HUES48 (cell line): ENCODE results near the gene SLC38A5.

ENCODE experiments used
- H3K27ac ChIP-seq: one replicate; pipeline ENCODE4 v1.7.0; 2013; ENCODE audit warnings: low read depth, low read length, inconsistent platforms
- H3K27me3 ChIP-seq: 2 replicates; pipeline ENCODE4 v1.6.1; 2013; ENCODE audit warnings: mild to moderate bottlenecking, low read length; ENCODE audit not compliant: control insufficient read depth, insufficient read depth
- H3K36me3 ChIP-seq: 2 replicates; pipeline ENCODE4 v1.6.1; 2013; ENCODE audit warnings: low read length; ENCODE audit not compliant: control insufficient read depth, insufficient read depth
- H3K4me1 ChIP-seq: 2 replicates; pipeline ENCODE4 v1.6.1; 2013; ENCODE audit warnings: mild to moderate bottlenecking, low read length; ENCODE audit not compliant: control insufficient read depth, insufficient read depth
- H3K4me3 ChIP-seq: 2 replicates; pipeline ENCODE4 v1.5.1; 2013; ENCODE audit warnings: mild to moderate bottlenecking, low read depth, low read length
- H3K9ac ChIP-seq: 2 replicates; pipeline ENCODE4 v1.6.1; 2013; ENCODE audit warnings: mild to moderate bottlenecking, low read depth, low read length, moderate library complexity
- H3K9me3 ChIP-seq: 2 replicates; pipeline ENCODE4 v1.6.1; 2013; ENCODE audit warnings: low read length; ENCODE audit not compliant: control insufficient read depth, insufficient read depth

The SLC38A5 gene

DNA sequence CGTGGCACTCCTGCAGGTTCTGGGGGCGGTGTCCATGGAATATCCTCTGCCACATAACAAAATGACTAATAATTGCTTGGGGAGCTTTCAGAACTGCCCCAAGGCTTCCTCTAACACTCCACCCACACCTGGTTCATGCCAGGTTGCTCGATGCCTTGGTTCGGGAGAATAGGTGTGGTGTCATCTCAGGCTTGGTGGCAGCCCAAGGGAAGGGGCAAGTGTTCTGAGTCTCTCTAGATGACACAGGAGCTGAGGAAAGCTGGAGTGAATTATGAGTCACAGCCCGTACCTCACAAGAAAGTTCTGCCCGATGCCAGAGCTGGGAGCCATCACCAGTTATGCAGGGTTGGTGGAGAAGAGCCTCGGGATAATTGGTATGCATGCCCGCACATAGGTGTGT is 20.6 kb upstream of the SLC38A5 start:
- no peaks in the 10 kb centered on the region for H3K27me3 ChIP-seq
- H3K9me3 ChIP-seq, result peaks cover 39% of the 10 kb centered on the region
- H3K9ac ChIP-seq, result no peak overlapping the region
- H3K36me3 ChIP-seq, result peaks cover 11% of the 10 kb centered on the region
- no peak overlapping the region for H3K27ac ChIP-seq
- H3K4me1 ChIP-seq, result no peaks in the 10 kb centered on the region
- no peak overlapping the region for H3K4me3 ChIP-seq

DNA sequence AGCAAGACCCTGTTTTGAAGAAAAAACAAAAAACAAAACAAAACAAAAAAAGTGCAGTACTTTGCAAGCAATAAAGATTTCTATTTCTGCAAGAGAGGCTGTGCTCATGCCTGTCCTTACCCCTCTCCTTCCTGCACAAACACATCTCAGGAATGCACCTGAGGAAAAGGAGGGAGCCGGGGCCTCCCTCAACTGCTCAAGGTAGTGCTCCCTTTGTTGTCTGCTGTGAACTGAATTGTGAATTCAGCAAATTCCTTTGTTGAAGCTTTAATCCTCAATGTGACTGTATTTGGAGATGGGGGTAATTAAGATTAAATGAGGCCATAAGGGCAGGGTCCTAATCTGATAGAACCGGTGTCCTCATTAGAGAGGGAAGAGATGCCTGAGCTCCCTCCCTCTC is 19.8 kb upstream of the SLC38A5 start:
- Histone ChIP-seq H3K27me3 (no peaks in the 10 kb centered on the region), H3K27ac (no peak overlapping the region), H3K36me3 (peaks cover 16% of the 10 kb centered on the region), H3K9me3 (peaks cover 40% of the 10 kb centered on the region), H3K4me1 (no peaks in the 10 kb centered on the region), H3K9ac (no peak overlapping the region), H3K4me3 (no peak overlapping the region)

DNA sequence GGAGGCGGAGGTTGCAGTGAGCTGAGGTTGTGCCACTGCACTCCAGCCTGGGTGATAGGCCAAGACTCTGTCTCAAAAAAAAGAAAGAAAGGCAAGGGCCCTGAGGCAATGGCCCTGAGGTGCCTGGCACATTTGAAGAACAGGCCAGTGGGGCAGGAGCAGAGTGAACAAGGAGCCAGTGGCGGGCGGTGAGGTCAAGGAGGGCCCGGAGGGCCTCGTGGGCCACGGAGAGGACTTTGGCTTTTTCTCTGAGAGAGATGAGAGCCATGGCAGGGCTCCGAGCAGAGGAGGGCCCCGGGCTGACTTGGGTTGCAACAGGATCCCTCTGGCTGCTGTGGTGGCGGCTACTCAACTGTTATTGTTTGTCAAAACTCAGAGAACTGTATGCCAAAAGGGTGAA is 19.2 kb upstream of the SLC38A5 start:
- no peak overlapping the region for H3K4me3 ChIP-seq
- no peak overlapping the region for H3K27ac ChIP-seq
- H3K36me3 ChIP-seq, result peaks cover 16% of the 10 kb centered on the region
- no peak overlapping the region for H3K9ac ChIP-seq
- H3K9me3 ChIP-seq, result peaks cover 40% of the 10 kb centered on the region
- no peaks in the 10 kb centered on the region for H3K27me3 ChIP-seq
- no peaks in the 10 kb centered on the region for H3K4me1 ChIP-seq

DNA sequence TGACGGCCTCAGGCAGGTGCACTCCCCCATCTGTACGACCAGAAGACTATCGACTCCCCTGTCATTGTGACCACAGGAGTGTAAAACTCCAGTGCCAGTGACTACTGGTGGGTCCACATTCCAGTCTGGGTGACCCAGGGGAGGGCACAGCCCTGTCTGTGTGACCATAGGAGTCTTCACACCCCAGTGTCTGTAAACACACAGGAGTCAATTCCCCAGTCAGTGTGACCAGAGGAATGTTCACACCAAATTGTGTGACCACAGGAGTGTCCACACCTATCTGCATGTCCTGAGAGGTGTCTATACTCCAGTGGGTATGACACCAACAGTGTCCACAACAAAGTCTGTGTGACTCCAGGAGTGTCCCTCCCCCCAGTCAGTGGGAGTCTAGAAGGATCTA is 18.0 kb upstream of the SLC38A5 start:
- Histone ChIP-seq H3K27ac (no peak overlapping the region), H3K4me3 (no peak overlapping the region), H3K9me3 (peaks cover 41% of the 10 kb centered on the region), H3K4me1 (no peaks in the 10 kb centered on the region), H3K36me3 (peaks cover 26% of the 10 kb centered on the region), H3K9ac (no peak overlapping the region), H3K27me3 (no peaks in the 10 kb centered on the region)

DNA sequence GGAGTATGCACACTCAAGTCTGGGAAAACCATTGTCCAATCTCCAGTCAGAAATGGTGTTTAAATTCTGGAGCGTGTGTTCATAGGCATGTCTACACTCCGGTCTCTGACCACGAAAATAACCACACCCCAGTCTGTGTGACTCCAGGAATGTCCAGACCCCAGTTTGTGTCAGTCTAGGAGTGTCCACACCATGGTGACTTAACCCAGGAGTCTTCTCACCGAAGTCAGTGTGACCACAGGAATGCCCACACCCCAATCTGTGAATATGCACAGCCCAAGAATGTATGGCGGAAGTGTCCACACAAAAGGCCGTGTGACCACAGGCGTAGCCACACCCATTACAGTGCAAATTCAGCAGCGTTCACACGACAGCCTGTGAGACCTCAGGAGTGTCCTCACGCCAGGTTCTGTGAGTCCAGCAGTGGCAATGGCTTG is 17.3 kb upstream of the SLC38A5 start:
- Histone ChIP-seq H3K36me3 (peaks cover 32% of the 10 kb centered on the region), H3K4me3 (no peak overlapping the region), H3K4me1 (no peaks in the 10 kb centered on the region), H3K27me3 (no peaks in the 10 kb centered on the region), H3K27ac (no peak overlapping the region), H3K9me3 (peaks cover 45% of the 10 kb centered on the region), H3K9ac (no peak overlapping the region)

DNA sequence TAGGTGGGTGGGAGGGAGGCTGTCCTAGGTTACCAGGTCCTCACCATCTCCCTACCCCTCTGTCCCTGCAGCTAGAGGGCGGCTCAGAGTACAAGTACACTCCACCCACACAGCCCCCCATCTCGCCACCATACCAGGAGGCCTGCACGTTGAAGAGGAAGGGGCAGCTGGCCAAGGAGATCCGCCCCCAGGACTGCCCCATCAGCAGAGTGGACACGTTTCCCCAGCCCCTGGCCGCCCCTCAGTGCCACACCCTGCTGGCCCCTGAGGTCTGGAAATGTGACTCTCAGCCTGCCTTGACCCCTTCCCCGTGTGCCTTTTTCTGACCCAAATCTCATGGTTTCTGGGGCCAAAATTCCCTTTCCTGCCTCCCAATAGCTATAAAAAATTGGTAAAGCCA is 12.5 kb upstream of the SLC38A5 start:
- peaks cover 30% of the 10 kb centered on the region for H3K9me3 ChIP-seq
- no peak overlapping the region for H3K27ac ChIP-seq
- no peaks in the 10 kb centered on the region for H3K4me1 ChIP-seq
- peaks cover 47% of the 10 kb centered on the region for H3K36me3 ChIP-seq
- H3K9ac ChIP-seq, result no peak overlapping the region
- no peaks in the 10 kb centered on the region for H3K27me3 ChIP-seq
- no peak overlapping the region for H3K4me3 ChIP-seq

DNA sequence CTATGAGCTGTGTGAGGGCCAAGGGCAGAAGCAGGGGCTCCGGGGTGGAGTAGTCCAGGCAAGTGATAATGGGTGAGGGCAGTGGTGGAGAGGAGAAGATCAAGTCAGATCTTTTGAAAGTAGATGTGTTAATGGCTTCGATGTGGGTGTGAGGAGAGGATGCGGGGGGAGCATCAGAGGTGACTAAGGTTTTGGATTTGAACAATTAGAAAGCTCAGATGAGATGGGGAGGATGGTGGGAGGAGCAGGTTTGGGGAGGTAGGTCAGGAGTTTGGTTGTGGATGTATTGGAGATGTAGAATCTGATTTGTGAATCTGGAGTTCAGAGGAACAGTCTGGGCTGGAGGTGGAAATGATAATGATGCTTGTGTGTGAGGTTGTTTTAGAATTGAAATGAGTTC is 10.5 kb upstream of the SLC38A5 start:
- no peak overlapping the region for H3K27ac ChIP-seq
- peaks cover 35% of the 10 kb centered on the region for H3K36me3 ChIP-seq
- peaks cover 27% of the 10 kb centered on the region; the same call in 1 of the 2 replicates for H3K9me3 ChIP-seq
- H3K27me3 ChIP-seq, result no peaks in the 10 kb centered on the region
- no peaks in the 10 kb centered on the region for H3K4me1 ChIP-seq
- H3K9ac ChIP-seq, result no peak overlapping the region
- no peak overlapping the region for H3K4me3 ChIP-seq

DNA sequence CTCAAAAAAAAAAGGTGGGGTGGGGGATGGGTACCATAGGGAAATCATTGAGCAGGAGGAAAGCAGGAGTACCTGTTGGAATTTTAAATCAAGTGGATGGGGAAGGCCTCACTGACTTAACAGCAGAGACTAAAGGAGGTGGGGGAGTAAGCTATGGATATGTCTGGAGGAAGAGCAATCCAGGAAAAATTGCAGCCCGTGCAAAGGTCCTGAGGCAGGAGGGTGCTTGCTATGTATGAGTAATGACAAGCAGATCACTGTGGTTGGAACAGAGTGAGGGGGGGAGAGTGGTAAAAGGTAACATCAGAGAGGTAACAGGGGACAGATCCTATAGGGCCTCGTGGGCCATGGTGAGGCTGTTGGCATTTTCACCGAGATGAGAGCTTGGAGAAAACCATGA is 10.1 kb upstream of the SLC38A5 start:
- no peaks in the 10 kb centered on the region for H3K4me1 ChIP-seq
- peaks cover 26% of the 10 kb centered on the region; the same call in 1 of the 2 replicates for H3K9me3 ChIP-seq
- no peak overlapping the region for H3K9ac ChIP-seq
- no peak overlapping the region for H3K27ac ChIP-seq
- H3K27me3 ChIP-seq, result no peaks in the 10 kb centered on the region
- peaks cover 31% of the 10 kb centered on the region for H3K36me3 ChIP-seq
- H3K4me3 ChIP-seq, result no peak overlapping the region

DNA sequence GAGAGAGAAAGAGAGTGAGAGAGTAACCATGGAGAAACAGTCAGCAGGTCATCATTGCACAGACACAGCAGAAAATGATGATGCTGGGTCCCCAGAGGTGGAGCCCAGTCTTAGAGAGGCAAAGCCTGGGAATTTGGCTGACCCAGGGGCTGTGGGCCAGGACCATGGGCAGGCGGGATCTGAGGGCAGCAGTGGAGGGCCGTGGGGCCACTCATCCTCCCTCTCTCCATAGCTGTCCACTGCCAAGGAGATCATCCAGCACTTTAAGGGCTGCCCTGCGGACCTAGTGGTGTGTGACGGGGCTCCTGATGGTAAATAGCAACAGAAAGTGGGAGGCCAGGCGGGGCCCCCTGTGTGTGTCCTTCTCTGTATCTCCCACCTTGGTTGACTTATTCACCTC is 8.7 kb upstream of the SLC38A5 start:
- Histone ChIP-seq H3K36me3 (peaks cover 29% of the 10 kb centered on the region), H3K4me3 (no peak overlapping the region), H3K9ac (no peak overlapping the region), H3K9me3 (peaks cover 26% of the 10 kb centered on the region; the same call in 1 of the 2 replicates), H3K27ac (no peak overlapping the region), H3K4me1 (no peaks in the 10 kb centered on the region), H3K27me3 (no peaks in the 10 kb centered on the region)

DNA sequence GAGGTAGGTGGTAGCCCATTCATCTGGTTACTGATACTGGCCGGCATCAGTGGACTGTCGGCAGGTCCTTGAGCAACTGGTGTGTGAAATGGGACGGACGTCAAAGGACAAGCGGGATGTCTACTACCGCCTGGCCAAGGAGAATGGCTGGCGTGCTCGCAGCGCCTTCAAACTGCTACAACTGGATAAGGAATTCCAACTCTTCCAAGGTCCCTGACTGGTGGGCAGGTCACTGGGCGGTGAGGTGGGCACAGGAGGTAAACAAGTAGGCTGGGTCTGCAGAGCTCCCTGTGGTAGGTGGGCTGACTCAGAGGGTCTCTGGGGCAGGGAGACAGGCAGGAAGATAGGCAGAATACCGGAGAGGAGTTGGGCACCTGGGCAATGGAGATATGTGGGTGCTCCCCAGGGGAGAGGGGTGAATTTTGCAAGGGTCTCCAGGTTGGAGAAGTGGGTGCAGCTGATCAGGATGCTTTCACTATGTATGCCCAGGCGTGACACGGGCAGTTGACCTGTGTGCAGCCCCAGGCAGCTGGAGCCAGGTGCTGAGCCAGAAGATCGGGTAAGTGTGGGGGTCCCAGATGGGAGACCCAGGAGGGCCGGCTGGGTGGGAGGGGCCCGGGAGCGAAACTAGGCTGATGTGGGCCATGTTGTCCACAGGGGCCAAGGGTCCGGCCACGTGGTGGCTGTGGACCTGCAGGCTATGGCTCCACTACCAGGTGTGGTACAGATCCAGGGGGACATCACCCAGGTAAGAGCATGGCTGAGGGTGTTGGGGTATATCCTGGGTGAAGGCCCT is 8.1 kb upstream of the SLC38A5 start:
- Histone ChIP-seq H3K4me3 (no peak overlapping the region), H3K9me3 (peaks cover 23% of the 10 kb centered on the region; the same call in 1 of the 2 replicates), H3K27me3 (no peaks in the 10 kb centered on the region), H3K27ac (no peak overlapping the region), H3K4me1 (peaks cover 5% of the 10 kb centered on the region), H3K36me3 (peaks cover 23% of the 10 kb centered on the region), H3K9ac (no peak overlapping the region)

DNA sequence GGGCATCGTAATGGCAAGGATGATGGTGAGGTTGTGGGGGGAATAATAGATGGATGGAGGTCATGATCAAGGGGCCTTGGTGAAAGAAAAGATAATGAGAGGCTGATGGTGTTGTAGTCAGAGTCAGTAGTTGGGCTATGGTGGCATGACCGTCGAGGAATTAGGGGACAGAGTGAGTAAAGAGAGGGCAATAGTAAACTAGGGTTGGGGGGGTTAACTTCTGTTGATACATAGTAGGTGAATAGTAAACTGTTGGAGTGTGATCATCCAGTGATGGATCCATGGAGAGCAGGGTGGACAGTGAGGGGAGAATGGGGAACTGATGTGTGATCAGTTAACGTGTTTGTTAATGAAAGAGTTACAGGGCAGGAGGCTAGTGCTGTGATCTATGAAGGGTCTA is 6.9 kb upstream of the SLC38A5 start:
- Histone ChIP-seq H3K9ac (no peak overlapping the region), H3K27ac (no peak overlapping the region), H3K36me3 (peaks cover 11% of the 10 kb centered on the region), H3K9me3 (peaks cover 21% of the 10 kb centered on the region; the same call in 1 of the 2 replicates), H3K27me3 (no peaks in the 10 kb centered on the region), H3K4me3 (peak overlapping the region; percentile 71), H3K4me1 (peaks cover 12% of the 10 kb centered on the region)
